Right lobe of liver (tissue), 6 donors: ENCODE data around the gene FLNB. TPM values are rescaled to one million over a fixed set of nuclear protein-coding genes. Genes with fewer than 3 reads are reported as not detected.

Source experiments
- ATAC-seq, 4 donors: fragments of 200-7000 bp; cut with Tn5 transposase; one replicate each; pipeline ENCODE4 v1.9.1; 2020; ENCODE audit warnings: mild to moderate bottlenecking in 4 of 4, moderate library complexity in 4 of 4
- DNase-seq, 3 donors: peaks; one replicate each; pipeline ENCODE4 v3.0.0-alpha.2; 2020
- H3K27ac ChIP-seq, 3 donors: fragments of 200-600 bp; one replicate each; pipeline ENCODE4 v1.8.0; 2022
- H3K27me3 ChIP-seq, 2 donors: fragments of 200-600 bp; one replicate each; pipeline ENCODE4 v1.8.0; 2022
- H3K36me3 ChIP-seq, 4 donors: fragments of 200-600 bp; sonication (generic) in 1 of 4; one replicate each; pipeline versions ENCODE4 v1.5.1 to v1.8.0; 2017 to 2022; ENCODE audit warnings: control low read depth in 1 of 4
- H3K4me1 ChIP-seq, 4 donors: fragments of 200-600 bp; sonication (generic) in 1 of 4; one replicate each; pipeline versions ENCODE4 v1.5.1 to v1.8.0; 2017 to 2022; ENCODE audit warnings: control low read depth in 1 of 4
- H3K4me3 ChIP-seq, 3 donors: fragments of 200-600 bp; one replicate each; pipeline ENCODE4 v1.8.0; 2022
- H3K9me3 ChIP-seq, 4 donors: fragments of 200-600 bp; sonication (generic) in 1 of 4; one replicate each; pipeline versions ENCODE4 v1.5.1 to v1.8.0; 2017 to 2022; ENCODE audit warnings: control low read depth in 1 of 4
- CTCF ChIP-seq, 4 donors: fragments of 200-600 bp in 3 of 4; fragments of 450-650 bp in 1 of 4; IDR thresholded peaks; one replicate each; pipeline versions ENCODE4 v1.5.1 to v1.8.0; 2016 to 2022; ENCODE audit warnings: antibody characterized with exemption in 4 of 4, mild to moderate bottlenecking in 2 of 4
- POLR2A ChIP-seq: fragments of 450-650 bp; IDR thresholded peaks from one replicate; pipeline ENCODE4 v1.6.1; 2017; ENCODE audit warnings: antibody characterized with exemption, mild to moderate bottlenecking
- WGBS: methylation state at CpG from one replicate; pipeline ENCODE4 v1.1.6; 2018; ENCODE audit warnings: low coverage, low lambda C conversion rate; ENCODE audit not compliant: insufficient coverage; ENCODE audit errors: missing lambda C conversion rate; 5-methylcytosine and 5-hydroxymethylcytosine counted together
- intact Hi-C, 2 donors: fragments of 100-400 bp; cut with DNase I; formaldehyde crosslinking; loops; one replicate each; pipeline versions ENCODE4 v1.11.2 to v1.14.1; 2022
- total RNA-seq, 6 experiments: library from RNA; depleted of rRNA in 2 of 6; stranded (reverse); fragments of >200 nt in 2 of 6; fragmentation: NEBNext Ultra II Directional in 3 of 6; extraction: Animal tissue kit (Norgen Biotek cat#: 25700) in 3 of 6; gene quantifications; one replicate each; pipeline versions ENCODE4 v1.1.0 to v1.2.4, GENCODE V29; 2016 to 2023
- donor health status: DM: no; HTN: yes; CAD: no.
- donor health status: DM: no; HTN: no; CAD: no.
- donor health status: DM: no; HTN: no; CAD: no.
- donor health status: DM: no; HTN: yes; CAD: no.
- donor health status: DM: no; HTN: yes; CAD: no.

Gene FLNB
- total RNA-seq, 6 experiments from 2014 or later = 48.4 to 109 (median 97.8) TPM

- Histone ChIP-seq H3K27me3 (no peaks in the 10 kb centered on the region), H3K27ac (no peak overlapping the region), H3K4me1 (peaks cover 0 to 6% (median 0%) of the 10 kb centered on the region in 4 donors), H3K9me3 (no peaks in the 10 kb centered on the region), H3K36me3 (peaks cover 0 to 1% (median 0%) of the 10 kb centered on the region in 4 donors), H3K4me3 (no peak overlapping the region)
- intact Hi-C loops = no loop called here
- DNase-seq = no peak
- WGBS = 91% methylated on average over 5 of the region's 5 CpGs
- no peak for ATAC-seq
- TF ChIP-seq POLR2A (no peak), CTCF (IDR thresholded peaks at IDR 0.05) (no peak)
Measured at GRCh38 chr3:58090351-58090750, 82.1 kb downstream of the FLNB start.

- Histone ChIP-seq H3K27me3 (no peaks in the 10 kb centered on the region), H3K27ac (no peak overlapping the region), H3K36me3 (peaks cover 0 to 14% (median 6%) of the 10 kb centered on the region in 4 donors), H3K4me3 (no peak overlapping the region), H3K4me1 (peaks cover 0 to 13% (median 0%) of the 10 kb centered on the region in 4 donors), H3K9me3 (no peaks in the 10 kb centered on the region)
- intact Hi-C loops = no loop called here
- DNase-seq = no peak
- ATAC-seq = no peak
- 100% methylated on average over 2 of the region's 4 CpGs for WGBS
- TF ChIP-seq CTCF (IDR thresholded peaks at IDR 0.05) = no peak
- no peak for TF ChIP-seq POLR2A
Measured at GRCh38 chr3:58092521-58092920, 84.3 kb downstream of the FLNB start.

- Histone ChIP-seq H3K4me3 (no peak overlapping the region), H3K27ac (no peak overlapping the region), H3K9me3 (no peaks in the 10 kb centered on the region), H3K27me3 (no peaks in the 10 kb centered on the region), H3K36me3 (peaks cover 0 to 26% (median 14%) of the 10 kb centered on the region in 4 donors), H3K4me1 (peaks cover 0 to 13% (median 0%) of the 10 kb centered on the region in 4 donors)
- ATAC-seq (peak in 1 of 4 donors; percentile 36), DNase-seq (no peak)
- intact Hi-C loops = no loop called here
- TF ChIP-seq POLR2A (no peak), CTCF (IDR thresholded peaks at IDR 0.05) (no peak)
- whole genome bisulfite sequencing = 88% methylated on average over 4 of the region's 8 CpGs
Measured at GRCh38 chr3:58093574-58094195, 85.5 kb downstream of the FLNB start.

GRCh38 chr3:58094657-58095056 lies 86.4 kb downstream of the FLNB start:
- no peak for ATAC-seq
- Histone ChIP-seq H3K9me3 (no peaks in the 10 kb centered on the region), H3K36me3 (peaks cover 0 to 34% (median 18%) of the 10 kb centered on the region in 4 donors), H3K4me3 (no peak overlapping the region), H3K4me1 (peaks cover 0 to 13% (median 0%) of the 10 kb centered on the region in 4 donors), H3K27me3 (no peaks in the 10 kb centered on the region), H3K27ac (no peak overlapping the region)
- DNase-seq = no peak
- intact Hi-C loops = no loop called here
- no peak for TF ChIP-seq POLR2A
- no peak for TF ChIP-seq CTCF (IDR thresholded peaks at IDR 0.05)
- WGBS = 98% methylated on average over 8 of the region's 8 CpGs
